Activated naive CD4-positive, alpha-beta T cell treated with anti-CD3 and anti-CD28 coated beads, Interleukin-2, amount 10 ng/mL, durations not matched to agents 7 days and 5 days (primary cell): ENCODE data around the gene TIMM44.
"Not testable (repeated sequence)": the region's sequence is repeated elsewhere in the genome, so short reads cannot be mapped to it uniquely, and the experiment has no call there.

Source experiments
- CTCF ChIA-PET: fragments of 350-600 bp; sonication (Branson Sonifier 250); formaldehyde crosslinking; loops from one replicate; lab custom pipeline; 2021; ENCODE audit warnings: antibody characterized with exemption; lab: Charles Lee
- DNase-seq: peaks from one replicate; pipeline ENCODE4 v3.0.0-alpha.2; 2020
- H3K27ac Mint-ChIP-seq: one replicate; pipeline ENCODE4 v1.8.0; 2021; ENCODE audit warnings: mild to moderate bottlenecking, moderate library complexity, mixed read lengths
- H3K27me3 Mint-ChIP-seq: one replicate; pipeline ENCODE4 v1.8.0; 2021; ENCODE audit warnings: mild to moderate bottlenecking, mixed read lengths
- H3K36me3 Mint-ChIP-seq: one replicate; pipeline ENCODE4 v1.8.0; 2021; ENCODE audit warnings: mixed read lengths
- H3K4me1 Mint-ChIP-seq: one replicate; pipeline ENCODE4 v1.8.0; 2021; ENCODE audit warnings: mixed read lengths
- H3K4me3 Mint-ChIP-seq: one replicate; pipeline ENCODE4 v1.8.0; 2021; ENCODE audit warnings: mild to moderate bottlenecking, moderate library complexity, mixed read lengths
- H3K9me3 Mint-ChIP-seq: one replicate; pipeline ENCODE4 v1.8.0; 2021; ENCODE audit warnings: mixed read lengths

The TIMM44 gene

DNA sequence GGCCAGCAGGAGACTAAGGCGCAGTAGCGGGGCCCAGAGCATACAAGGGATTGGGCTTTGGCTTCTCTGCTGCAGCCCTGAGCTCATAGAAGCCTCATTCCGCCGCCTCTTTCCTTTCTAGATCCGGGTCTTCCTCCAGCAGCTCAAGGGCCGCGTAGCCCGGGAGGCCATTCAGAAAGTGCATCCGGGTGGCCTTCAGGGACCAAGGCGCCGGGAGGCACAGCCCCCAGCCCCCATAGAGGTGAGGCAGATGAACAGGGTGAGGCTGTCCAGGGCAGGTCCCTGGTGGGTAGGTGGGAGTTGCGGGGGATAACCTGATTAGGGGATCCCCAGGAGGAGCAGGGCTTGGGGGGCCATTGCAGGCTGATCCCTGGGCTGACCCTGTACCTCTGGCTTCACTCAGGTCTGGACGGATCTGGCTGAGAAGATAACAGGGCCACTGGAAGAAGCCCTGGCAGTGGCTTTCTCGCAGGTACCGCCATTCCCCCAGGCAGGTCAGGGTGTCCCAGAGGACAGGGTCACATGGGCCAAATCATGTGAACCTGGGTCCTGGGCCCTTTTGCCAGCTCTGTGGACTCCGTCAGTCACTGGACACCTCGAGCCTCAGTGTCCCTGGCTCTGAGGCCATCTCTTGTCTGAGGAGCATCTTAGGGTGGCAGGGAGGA is 22.0 kb downstream of the TIMM44 start:
- peak overlapping the region; percentile 83 for H3K4me3 Mint-ChIP-seq
- H3K27me3 Mint-ChIP-seq, result peaks cover 42% of the 10 kb centered on the region
- peaks cover 7% of the 10 kb centered on the region for H3K36me3 Mint-ChIP-seq
- peak overlapping the region; percentile 89 for H3K27ac Mint-ChIP-seq
- CTCF ChIA-PET, result interaction anchor here (0.7 to 2.7 kb wide), 7 partner anchors 18 to 348 kb away, joined by 3 to 14 read pairs (median 5); partner anchors contain the start of genes MAP2K7 and TIMM44
- peaks cover 42% of the 10 kb centered on the region for H3K4me1 Mint-ChIP-seq
- H3K9me3 Mint-ChIP-seq, result no peaks in the 10 kb centered on the region
- DNase-seq, result no peak

DNA sequence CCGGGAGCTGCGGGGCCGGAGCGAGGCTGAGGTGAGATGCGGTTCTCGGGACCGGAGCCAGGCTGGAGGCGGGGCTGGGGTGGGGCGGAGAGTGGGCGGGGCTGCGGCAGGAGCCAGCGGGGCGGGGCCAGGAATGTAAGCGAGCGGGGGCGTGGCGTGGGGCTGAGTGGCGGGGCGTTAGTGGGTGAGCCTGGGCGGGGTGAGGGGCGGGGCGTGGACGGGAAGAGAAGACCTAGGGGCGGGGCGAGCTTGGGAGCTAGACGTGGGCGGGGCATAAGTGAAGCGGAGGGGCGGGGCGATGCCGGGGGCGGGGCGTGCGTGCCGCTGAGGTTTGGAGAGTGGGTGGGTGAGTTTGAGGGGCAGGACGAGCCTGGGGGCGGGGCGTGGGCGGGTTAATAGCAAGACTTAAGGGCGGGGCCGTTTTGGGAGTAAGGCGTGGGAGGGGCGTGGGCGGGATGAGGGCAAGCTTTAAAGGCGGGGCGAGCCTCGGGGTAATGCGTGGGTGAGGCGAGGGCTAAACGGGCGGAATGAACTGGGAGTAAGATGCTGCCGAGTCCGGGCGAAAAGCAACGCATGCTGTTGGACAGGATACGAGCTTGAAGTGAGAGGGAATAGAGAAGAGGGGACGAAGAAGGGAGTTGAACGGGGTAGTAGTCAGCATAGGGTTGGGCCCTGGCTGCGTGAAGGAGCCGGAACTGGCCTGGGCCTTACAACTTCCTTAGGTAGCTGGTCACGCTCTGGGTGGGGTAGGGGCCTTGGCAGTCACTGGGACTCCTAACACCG is 22.8 kb downstream of the TIMM44 start:
- Mint-ChIP-seq H3K4me1 (peaks cover 43% of the 10 kb centered on the region), H3K36me3 (peaks cover 7% of the 10 kb centered on the region), H3K4me3 (peak overlapping the region; percentile 83), H3K27ac (peak overlapping the region; percentile 89), H3K27me3 (peaks cover 50% of the 10 kb centered on the region), H3K9me3 (no peaks in the 10 kb centered on the region)
- peak; percentile 100 for DNase-seq
- CTCF ChIA-PET, result interaction anchor here (0.9 to 2.7 kb wide), 7 partner anchors 17 to 348 kb away, joined by 3 to 14 read pairs (median 5); partner anchors contain the start of genes MAP2K7 and TIMM44

DNA sequence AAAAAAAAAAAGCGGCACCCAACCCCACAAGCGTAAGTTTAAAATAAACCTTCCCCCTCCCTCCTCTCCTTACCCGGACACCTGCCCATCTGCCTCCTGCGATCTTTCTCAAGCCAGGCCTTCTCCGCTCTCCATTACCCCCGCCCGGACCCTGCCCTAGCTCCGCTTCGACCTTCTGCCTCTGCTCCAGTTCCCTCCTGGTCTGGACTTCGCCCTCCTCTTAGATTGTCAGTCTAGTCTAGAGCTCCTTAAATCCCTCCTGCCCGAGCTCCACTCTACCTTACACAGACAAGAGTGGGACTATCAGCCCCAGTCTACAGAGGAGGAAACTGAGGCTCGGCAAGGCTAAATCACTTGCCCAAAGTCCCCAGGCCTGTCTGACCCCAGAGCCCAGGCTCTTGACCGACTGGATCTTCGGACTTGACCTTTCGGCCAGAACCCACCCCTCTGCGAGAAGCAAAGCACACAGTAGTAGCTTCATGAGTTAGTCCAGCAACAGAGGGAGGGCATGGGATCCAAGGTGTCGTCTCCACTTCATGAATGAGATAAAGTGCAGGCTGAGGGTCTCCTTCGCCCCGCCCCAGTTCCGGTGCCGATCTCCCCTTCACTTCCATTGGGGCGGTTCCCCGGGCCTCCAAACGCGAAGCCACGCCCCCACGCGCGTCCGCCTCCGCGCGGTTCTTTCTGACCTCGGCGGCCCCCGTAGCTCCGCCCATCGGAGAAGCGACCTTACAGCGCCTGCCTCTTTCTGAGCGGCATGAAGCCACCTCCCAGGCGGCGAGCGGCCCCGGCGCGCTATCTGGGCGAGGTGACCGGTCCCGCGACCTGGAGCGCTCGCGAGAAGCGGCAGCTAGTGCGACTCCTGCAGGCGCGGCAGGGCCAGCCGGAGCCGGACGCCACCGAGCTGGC is 23.6 kb downstream of the TIMM44 start, which contains the start of gene SNAPC2:
Gene SNAPC2 (plus strand): TSS at position 729 of the 909 bp plus-strand sequence. CDS start 29 bp downstream, at position 758.
- H3K27me3 Mint-ChIP-seq, result peaks cover 58% of the 10 kb centered on the region
- DNase-seq, result peak; percentile 97
- peaks cover 44% of the 10 kb centered on the region for H3K4me1 Mint-ChIP-seq
- H3K4me3 Mint-ChIP-seq, result peak within 1 kb of the TSS; percentile 83
- H3K9me3 Mint-ChIP-seq, result no peaks in the 10 kb centered on the region
- CTCF ChIA-PET, result interaction anchor here (1.0 to 2.7 kb wide), 6 partner anchors 16 to 82 kb away, joined by 3 to 14 read pairs (median 6); partner anchors contain the start of genes MAP2K7 and TIMM44
- H3K36me3 Mint-ChIP-seq, result peaks cover 7% of the 10 kb centered on the region
- peak within 1 kb of the TSS; percentile 89 for H3K27ac Mint-ChIP-seq

DNA sequence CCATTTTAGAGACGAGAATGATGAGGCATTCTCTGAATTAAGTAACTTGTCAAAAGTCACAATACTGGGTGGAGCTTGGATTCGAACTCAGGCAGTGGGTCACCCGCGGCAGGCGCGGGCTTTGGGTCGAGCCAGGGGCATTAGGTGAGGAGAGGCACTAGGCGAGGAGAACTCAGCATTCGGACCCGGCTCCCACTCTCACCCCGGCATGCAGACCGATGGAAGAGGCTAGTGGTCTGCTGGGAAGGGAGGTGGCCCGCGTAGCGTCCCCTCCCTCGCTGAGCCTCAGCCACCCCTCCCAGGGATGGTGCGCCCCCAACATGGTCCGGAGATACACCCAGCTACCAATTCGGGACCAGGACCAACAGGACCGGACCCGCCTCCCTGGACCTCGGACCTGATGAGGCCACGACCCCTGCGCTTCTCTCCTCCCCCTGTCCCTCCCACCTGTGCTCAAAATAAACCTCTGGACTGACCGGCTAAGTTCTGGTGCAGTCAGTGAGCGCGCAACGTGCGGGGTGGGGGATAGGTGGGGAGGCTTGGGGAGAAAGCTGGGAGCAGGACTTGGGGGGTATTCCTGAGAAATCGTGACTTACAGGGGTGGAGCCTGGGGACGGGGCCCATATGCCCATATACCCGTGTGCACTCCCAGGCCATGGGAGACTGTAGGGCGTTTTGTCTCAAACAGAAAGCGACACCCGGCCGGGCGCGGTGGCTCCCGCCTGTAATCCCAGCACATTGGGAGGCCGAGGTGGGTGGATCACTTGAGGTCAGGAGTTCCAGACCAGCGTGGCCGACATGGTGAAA is 24.6 kb downstream of the TIMM44 start:
- Mint-ChIP-seq H3K27ac (no peak overlapping the region), H3K9me3 (no peaks in the 10 kb centered on the region), H3K36me3 (peaks cover 7% of the 10 kb centered on the region), H3K4me3 (peak overlapping the region; percentile 83), H3K4me1 (peaks cover 41% of the 10 kb centered on the region), H3K27me3 (peaks cover 66% of the 10 kb centered on the region)
- CTCF ChIA-PET, result interaction anchor here (1.0 to 2.7 kb wide), 5 partner anchors 15 to 67 kb away, joined by 3 to 14 read pairs (median 9); partner anchors contain the start of gene MAP2K7
- DNase-seq, result no peak

DNA sequence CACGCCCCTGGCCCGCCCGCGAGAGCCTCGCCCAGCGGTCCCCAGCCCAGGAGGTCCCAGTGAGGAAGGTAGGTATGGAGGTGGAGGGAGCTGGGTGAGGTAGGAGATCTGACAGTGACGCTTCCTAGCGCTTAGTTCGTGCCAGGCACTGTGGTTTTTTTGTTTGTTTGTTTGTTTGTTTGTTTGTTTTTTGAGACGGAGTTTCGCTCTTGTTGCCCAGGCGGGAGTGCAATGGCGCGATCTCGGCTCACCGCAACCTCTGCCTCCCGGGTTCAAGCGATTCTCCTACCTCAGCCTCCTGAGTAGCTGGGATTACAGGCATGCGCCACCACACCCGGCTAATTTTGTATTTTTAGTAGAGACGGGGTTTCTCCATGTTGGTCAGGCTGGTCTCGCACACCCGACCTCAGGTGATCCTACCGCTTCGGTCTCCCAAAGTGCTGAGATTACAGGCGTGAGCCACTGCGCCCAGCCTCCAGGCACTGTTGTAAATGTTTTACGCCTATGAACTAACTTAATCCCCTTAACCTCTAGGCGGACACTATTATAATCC is 25.3 kb downstream of the TIMM44 start:
- H3K4me1 Mint-ChIP-seq, result peaks cover 41% of the 10 kb centered on the region
- not testable (repeated sequence) for H3K27ac Mint-ChIP-seq, DNase-seq, H3K36me3 Mint-ChIP-seq, H3K9me3 Mint-ChIP-seq
- H3K27me3 Mint-ChIP-seq, result peaks cover 66% of the 10 kb centered on the region
- H3K4me3 Mint-ChIP-seq, result peak overlapping the region; percentile 23
- CTCF ChIA-PET, result interaction anchor here (0.7 to 1.4 kb wide), 7 partner anchors 9 to 66 kb away, joined by 3 to 11 read pairs (median 3); no protein-coding TSS in a partner anchor

DNA sequence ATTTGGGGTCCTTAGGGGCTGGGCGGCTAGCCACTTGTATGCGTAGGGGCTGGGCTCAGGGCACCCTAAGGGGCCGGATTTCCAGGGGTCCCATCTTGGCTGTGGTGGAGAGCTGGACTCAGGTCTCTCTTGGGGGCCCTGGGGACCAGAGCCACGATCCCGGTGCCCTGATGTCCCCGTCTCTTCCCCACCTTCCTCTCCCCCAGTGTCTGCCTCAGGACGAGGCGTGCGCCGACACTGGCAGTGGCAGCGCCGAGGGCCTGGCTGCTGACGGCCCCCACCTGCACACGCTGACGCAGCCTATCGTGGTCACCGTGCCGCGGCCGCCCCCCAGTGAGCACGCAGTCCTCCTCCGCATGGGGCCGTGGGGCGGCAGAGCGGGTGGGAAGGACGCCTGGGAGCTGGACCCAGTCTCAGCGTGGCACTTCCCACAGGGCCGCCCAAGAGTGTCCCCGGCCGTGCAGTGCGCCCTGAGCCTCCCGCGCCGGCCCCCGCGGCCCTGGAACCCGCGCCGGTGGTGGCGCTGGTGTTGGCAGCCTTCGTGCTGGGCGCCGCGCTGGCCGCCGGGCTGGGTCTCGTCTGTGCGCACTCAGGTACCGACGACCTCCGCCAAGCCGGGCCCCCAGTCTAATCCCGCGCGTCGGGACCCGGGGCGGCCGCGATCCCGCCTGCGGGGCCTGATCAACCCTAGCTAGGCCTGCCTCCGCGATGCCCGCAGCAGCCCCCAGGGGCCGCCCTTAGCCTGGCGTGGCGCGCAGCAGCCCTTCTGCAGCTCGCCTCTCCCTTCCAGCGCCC is 26.0 kb downstream of the TIMM44 start:
- DNase-seq, result peak; percentile 69
- Mint-ChIP-seq H3K9me3 (no peaks in the 10 kb centered on the region), H3K27ac (no peak overlapping the region), H3K36me3 (peaks cover 13% of the 10 kb centered on the region), H3K27me3 (peaks cover 66% of the 10 kb centered on the region), H3K4me1 (peaks cover 41% of the 10 kb centered on the region), H3K4me3 (peak overlapping the region; percentile 70)
- CTCF ChIA-PET, result interaction anchor here (0.7 to 1.4 kb wide), 7 partner anchors 9 to 65 kb away, joined by 3 to 11 read pairs (median 3); no protein-coding TSS in a partner anchor

DNA sequence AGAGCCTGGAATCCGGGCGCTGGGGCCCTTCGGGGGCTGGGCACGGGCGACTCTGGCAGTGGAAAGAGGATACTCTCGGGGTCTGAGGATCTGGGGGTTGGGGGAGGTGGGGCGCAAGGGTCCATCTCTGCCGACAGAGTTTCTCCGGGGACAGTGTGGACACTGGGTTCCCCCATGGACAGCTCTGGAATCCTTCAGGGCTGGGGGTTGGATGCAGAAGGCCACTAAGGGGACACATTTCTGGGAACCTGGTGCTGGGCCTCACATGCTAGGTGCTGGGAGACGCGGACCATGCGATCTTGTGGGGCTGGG is 26.6 kb downstream of the TIMM44 start:
- peaks cover 66% of the 10 kb centered on the region for H3K27me3 Mint-ChIP-seq
- no peak overlapping the region for H3K27ac Mint-ChIP-seq
- H3K9me3 Mint-ChIP-seq, result no peaks in the 10 kb centered on the region
- H3K36me3 Mint-ChIP-seq, result peaks cover 14% of the 10 kb centered on the region
- H3K4me1 Mint-ChIP-seq, result peaks cover 37% of the 10 kb centered on the region
- H3K4me3 Mint-ChIP-seq, result peak overlapping the region; percentile 70
- CTCF ChIA-PET, result no interaction called here
- no peak for DNase-seq

DNA sequence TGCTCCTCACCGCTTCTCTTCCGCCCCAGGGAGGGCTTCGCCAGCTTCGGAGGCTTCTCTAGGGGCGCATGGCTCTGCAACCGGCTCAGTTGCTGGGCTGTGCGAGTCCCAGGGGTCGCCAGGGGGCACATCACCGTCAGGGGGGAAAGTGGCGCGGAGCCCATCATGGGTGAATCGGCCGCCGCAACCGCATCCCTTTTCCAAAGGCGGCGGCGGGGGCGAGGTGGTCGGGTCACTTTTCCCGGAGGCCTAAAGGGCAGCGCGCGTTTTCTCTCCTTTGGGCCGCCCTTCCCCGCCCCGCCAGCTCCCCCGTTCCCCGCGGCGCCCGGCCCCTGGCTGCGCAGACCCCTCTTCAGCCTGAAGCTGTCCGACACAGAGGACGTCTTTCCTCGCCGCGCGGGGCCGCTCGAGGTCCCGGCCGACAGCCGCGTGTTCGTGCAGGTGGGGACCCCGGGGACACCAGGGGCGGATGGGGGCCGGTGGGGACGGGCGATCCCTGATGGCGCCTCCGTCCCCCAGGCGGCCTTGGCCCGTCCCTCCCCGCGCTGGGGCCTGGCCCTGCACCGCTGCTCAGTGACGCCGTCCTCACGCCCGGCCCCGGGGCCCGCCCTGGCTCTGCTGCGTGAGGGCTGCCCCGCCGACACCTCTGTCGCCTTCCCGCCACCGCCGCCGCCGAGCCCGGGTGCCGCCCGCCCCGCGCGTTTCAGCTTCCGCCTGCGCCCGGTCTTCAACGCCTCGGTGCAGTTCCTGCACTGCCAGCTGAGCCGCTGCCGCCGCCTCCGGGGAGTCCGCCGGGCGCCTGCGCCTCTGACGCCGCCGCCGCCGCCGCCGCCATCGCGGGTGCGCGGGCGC is 27.1 kb downstream of the TIMM44 start:
- peaks cover 66% of the 10 kb centered on the region for H3K27me3 Mint-ChIP-seq
- H3K4me1 Mint-ChIP-seq, result peaks cover 32% of the 10 kb centered on the region
- CTCF ChIA-PET, result no interaction called here
- no peaks in the 10 kb centered on the region for H3K9me3 Mint-ChIP-seq
- peak; percentile 77 for DNase-seq
- H3K36me3 Mint-ChIP-seq, result peaks cover 16% of the 10 kb centered on the region
- H3K4me3 Mint-ChIP-seq, result peak overlapping the region; percentile 70
- no peak overlapping the region for H3K27ac Mint-ChIP-seq

DNA sequence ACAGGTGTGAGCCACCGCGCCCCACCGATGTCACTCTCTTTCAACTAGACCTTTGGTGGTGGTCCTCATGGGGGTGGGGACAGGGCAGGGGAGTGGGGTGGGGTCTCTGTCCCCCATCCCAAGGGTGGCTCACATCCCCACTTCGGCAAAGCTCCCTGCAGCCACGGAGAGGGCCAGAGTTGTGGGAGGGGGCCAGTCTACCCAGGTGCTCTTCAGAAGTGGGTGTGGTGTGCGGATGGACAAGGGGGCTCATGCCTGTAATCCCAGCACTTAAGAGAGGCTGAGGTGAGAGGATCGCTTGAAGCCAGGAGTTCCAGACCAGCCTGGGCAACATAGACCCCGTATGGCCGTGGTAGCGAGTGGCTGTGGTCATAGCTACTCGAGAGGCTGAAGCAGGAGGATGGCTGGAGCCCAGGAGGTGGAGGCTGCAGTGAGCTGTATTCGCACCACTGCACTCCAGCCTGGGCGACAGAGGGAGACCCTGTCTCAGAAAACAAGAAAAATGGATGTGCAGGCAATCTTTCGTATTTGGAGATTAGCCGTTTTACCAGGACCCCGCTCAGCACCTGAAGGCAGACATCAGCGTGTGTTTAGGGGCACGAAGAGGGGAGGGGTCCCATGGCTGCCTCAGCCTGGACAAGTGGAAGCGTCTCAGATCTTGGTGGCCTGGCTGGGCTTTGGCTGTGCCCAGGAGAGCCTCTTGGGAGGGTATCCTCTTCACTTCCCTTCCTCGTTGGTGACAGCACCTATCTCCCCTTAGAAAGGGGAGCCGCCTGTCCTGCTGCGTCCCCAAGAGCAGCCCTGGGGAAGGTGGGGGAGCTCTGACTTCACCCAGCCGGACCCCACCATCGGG is 28.0 kb downstream of the TIMM44 start:
- peaks cover 66% of the 10 kb centered on the region for H3K27me3 Mint-ChIP-seq
- DNase-seq, result no peak
- H3K4me1 Mint-ChIP-seq, result peaks cover 27% of the 10 kb centered on the region
- peak overlapping the region; percentile 64 for H3K4me3 Mint-ChIP-seq
- H3K36me3 Mint-ChIP-seq, result peaks cover 22% of the 10 kb centered on the region
- H3K27ac Mint-ChIP-seq, result peak overlapping the region; percentile 19
- H3K9me3 Mint-ChIP-seq, result no peaks in the 10 kb centered on the region
- CTCF ChIA-PET, result no interaction called here

DNA sequence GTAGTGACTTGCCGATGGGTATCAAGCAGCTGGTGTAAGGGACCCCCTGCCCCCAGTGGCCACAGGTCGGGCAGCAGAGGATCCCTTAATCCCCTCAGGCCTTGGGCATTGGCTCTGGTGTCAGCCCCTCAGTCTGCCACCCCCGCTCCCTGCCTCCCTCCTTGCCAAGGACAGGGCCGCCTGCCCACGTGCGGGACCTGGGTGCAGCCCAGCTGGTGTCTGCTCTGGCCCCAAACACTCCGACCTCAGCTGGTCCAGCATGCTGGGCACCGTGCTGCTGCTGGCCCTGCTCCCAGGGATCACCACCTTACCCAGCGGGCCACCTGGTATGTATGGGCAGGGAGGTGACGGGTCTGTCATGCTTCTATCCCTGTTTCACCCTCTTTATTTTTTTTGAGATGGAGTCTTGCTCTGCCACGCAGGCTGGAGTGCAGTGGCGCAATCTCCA is 28.8 kb downstream of the TIMM44 start, which contains the start of gene TGFBR3L:
Gene TGFBR3L (plus strand): TSS at position 233 of the 448 bp plus-strand sequence.
- no peak for DNase-seq
- CTCF ChIA-PET, result no interaction called here
- Mint-ChIP-seq H3K4me1 (peaks cover 21% of the 10 kb centered on the region), H3K36me3 (peaks cover 18% of the 10 kb centered on the region), H3K27ac (peak within 1 kb of the TSS; percentile 19), H3K27me3 (peaks cover 59% of the 10 kb centered on the region), H3K9me3 (no peaks in the 10 kb centered on the region), H3K4me3 (peak within 1 kb of the TSS; percentile 64)

DNA sequence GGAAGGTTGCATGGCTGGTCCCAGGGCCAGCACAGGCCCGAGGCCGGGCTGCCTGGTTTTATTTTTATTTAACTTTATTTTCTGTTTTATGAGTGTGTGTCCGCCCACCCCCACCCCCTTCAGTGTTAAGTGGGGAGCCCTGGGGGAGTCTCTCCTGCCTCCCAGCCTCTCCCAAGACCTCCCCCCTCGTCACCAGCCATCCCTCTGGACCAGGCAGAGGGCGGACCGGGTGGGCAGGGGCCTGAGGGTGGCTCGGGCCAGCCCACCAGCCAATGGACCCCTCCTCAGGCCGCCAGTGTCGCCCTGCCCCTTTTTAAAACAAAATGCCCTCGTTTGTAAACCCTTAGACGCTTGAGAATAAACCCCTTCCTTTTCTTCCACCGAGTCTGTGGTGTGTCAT is 29.4 kb downstream of the TIMM44 start:
- CTCF ChIA-PET, result no interaction called here
- H3K27me3 Mint-ChIP-seq, result peaks cover 54% of the 10 kb centered on the region

More for the DNA sequence above, 29.4 kb downstream of the TIMM44 start:
- Mint-ChIP-seq H3K4me1 (peaks cover 19% of the 10 kb centered on the region), H3K4me3 (no peak overlapping the region), H3K36me3 (peaks cover 17% of the 10 kb centered on the region), H3K27ac (no peak overlapping the region), H3K9me3 (no peaks in the 10 kb centered on the region)
- DNase-seq, result no peak
